22Rv1 (cell line): ENCODE data around the gene SEZ6L.

ENCODE experiments used
- ZFX ChIP-seq: fragments of 450-650 bp; IDR thresholded peaks from 2 replicates; pipeline ENCODE4 v1.6.1; 2017; ENCODE audit warnings: antibody characterized with exemption, borderline replicate concordance
- TF ChIP-seq, protein P1 (sequence below): fragments of 450-650 bp; IDR thresholded peaks from 2 replicates; pipeline ENCODE4 v1.5.1; 2017; ENCODE audit warnings: mild to moderate bottlenecking

DNA sequence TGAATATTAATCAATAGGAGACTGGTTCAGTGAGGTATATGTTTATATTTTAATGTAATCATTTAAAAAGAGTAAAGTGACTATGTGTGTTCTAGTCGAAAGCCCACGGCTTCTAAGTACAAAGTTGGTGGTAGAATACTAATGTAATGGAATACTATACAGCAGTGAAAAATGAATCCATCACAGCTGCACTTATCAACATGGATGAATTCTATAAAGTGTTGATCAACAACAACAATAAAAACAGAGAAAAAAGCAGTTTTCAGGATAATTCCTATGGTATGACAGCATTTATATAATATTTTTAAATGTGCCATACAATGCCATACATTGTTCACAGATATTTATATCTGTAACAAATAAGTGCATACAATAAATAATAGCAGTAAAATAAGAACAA lies 114.1 kb downstream of the SEZ6L start:
- TF ChIP-seq, protein P1, sequence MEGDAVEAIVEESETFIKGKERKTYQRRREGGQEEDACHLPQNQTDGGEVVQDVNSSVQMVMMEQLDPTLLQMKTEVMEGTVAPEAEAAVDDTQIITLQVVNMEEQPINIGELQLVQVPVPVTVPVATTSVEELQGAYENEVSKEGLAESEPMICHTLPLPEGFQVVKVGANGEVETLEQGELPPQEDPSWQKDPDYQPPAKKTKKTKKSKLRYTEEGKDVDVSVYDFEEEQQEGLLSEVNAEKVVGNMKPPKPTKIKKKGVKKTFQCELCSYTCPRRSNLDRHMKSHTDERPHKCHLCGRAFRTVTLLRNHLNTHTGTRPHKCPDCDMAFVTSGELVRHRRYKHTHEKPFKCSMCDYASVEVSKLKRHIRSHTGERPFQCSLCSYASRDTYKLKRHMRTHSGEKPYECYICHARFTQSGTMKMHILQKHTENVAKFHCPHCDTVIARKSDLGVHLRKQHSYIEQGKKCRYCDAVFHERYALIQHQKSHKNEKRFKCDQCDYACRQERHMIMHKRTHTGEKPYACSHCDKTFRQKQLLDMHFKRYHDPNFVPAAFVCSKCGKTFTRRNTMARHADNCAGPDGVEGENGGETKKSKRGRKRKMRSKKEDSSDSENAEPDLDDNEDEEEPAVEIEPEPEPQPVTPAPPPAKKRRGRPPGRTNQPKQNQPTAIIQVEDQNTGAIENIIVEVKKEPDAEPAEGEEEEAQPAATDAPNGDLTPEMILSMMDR: no peak
- TF ChIP-seq ZFX: no peak
